AML-193 (cell line): Measurements from ENCODE around the gene RIMS3.
A peak's percentile ranks its signal among the peaks of the same experiment; 100 is the strongest.

Source experiments
- DNase-seq, 2 experiments: peaks; one replicate each; lab custom pipeline; 2025; lab: John Stamatoyannopoulos, UW

The RIMS3 gene

GRCh38 chr1:40593449-40594186, 71.9 kb downstream of the RIMS3 start:
- DNase-seq: peak; percentile 42

DNA sequence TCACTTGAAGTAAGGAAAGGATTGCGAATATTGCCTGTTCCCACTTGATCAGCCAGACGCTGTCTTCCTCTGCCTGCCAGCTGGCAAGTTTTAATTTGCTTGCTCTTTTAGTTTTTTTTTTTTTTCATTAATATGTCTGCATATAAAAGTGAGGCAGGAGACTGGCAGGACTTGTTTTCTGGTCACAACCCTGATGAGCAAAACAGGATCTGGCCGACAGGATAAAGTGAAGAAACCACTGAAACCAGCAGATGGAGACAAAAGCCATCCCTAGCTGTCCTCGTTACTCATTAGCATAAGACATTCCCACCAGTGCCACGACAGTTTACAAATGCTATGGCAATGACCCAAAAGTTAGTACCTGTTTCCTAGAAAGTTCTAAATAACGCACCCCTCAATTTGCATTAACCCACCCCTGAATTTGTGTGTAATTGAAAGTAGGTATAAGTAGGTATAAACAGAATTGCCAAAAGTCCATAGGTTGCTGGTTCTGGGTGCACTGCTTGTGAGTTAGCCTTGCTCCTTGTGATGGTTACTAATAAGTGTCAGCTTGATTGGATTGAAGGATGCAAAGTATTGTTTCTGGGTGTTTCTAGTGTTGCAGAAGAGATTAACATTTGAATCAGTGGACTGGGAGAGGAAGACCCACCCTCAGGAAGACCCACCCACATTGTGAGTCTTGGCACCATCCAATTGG, 73.2 kb downstream of the RIMS3 start:
- peak in 1 of 2 experiments; percentile 16 for DNase-seq

DNA sequence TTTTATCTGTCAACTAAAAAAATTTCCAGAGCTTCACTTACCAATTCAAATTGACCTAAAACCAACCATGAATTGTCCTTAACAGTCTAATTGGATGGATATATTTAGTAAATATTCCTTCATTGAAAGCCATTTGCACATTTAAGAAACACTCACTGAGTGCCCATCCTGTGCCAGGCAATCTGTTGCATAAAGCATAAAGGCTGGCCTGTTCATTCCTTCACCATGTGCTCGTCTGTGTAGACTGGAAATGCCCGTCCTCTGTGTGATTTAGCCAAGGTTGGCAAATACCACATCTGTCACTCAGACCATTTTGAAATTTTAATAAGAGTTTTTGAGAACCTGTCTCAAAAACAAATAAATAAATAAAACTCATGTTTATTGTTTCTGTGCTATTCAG, 76.9 kb downstream of the RIMS3 start:
- DNase-seq: no peak

DNA sequence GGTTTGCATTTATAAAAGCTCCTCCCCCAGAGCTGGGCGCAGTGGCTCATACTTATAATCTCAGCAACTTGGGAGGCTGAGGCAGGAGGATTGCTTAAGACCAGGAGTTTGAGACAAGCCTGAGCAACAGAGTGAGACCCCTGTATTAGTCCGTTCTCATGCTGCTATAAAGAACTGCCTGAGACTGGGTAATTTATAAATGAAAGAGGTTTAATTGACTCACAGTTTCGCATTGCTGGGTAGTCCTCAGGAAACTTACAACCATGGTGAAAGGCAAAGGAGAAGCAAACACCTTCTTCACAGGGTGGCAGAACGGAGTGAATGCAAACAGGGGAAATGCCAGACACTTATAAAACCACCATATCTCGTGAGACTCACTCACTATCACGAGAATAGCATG, 81.5 kb downstream of the RIMS3 start:
- no peak for DNase-seq

- DNase-seq: no peak
These were observed 83.4 kb downstream of the RIMS3 start for GRCh38 chr1:40582116-40582515.

DNA sequence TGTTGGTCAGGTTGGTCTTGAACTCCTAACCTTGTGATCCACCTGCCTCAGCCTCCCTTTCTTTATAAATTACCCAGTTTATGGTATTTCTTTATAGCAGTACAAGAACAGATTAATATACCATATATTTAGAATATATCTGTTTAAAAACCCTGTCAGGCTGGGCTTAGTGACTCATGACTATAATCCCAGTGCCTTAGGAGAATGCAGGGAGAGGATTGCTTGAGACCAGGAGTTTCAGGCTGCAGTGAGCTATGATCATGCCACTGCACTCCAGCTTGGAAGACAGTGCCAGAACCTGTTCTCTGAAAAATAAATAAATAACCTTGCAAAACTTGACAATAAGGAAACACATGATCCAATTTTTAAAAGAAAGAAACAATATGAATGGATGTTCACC, 90.1 kb downstream of the RIMS3 start:
- DNase-seq: no peak

- DNase-seq: peak in 1 of 2 experiments; percentile 11
These were observed 90.7 kb downstream of the RIMS3 start for GRCh38 chr1:40574805-40575204.
